Stimulated activated CD8-positive, alpha-beta memory T cell treated with anti-CD3 and anti-CD28 coated beads, Interleukin-15, amount 100 ng/mL, for 24 hours (primary cell): ENCODE data around the gene NCF2.
"Not testable (repeated sequence)": the region's sequence is repeated elsewhere in the genome, so short reads cannot be mapped to it uniquely, and the experiment has no call there.

Experiments used
- DNase-seq: peaks from one replicate; pipeline ENCODE4 v3.0.0-alpha.2; 2020; ENCODE audit warnings: low read depth

NCF2 gene, protein sequence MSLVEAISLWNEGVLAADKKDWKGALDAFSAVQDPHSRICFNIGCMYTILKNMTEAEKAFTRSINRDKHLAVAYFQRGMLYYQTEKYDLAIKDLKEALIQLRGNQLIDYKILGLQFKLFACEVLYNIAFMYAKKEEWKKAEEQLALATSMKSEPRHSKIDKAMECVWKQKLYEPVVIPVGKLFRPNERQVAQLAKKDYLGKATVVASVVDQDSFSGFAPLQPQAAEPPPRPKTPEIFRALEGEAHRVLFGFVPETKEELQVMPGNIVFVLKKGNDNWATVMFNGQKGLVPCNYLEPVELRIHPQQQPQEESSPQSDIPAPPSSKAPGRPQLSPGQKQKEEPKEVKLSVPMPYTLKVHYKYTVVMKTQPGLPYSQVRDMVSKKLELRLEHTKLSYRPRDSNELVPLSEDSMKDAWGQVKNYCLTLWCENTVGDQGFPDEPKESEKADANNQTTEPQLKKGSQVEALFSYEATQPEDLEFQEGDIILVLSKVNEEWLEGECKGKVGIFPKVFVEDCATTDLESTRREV

DNA sequence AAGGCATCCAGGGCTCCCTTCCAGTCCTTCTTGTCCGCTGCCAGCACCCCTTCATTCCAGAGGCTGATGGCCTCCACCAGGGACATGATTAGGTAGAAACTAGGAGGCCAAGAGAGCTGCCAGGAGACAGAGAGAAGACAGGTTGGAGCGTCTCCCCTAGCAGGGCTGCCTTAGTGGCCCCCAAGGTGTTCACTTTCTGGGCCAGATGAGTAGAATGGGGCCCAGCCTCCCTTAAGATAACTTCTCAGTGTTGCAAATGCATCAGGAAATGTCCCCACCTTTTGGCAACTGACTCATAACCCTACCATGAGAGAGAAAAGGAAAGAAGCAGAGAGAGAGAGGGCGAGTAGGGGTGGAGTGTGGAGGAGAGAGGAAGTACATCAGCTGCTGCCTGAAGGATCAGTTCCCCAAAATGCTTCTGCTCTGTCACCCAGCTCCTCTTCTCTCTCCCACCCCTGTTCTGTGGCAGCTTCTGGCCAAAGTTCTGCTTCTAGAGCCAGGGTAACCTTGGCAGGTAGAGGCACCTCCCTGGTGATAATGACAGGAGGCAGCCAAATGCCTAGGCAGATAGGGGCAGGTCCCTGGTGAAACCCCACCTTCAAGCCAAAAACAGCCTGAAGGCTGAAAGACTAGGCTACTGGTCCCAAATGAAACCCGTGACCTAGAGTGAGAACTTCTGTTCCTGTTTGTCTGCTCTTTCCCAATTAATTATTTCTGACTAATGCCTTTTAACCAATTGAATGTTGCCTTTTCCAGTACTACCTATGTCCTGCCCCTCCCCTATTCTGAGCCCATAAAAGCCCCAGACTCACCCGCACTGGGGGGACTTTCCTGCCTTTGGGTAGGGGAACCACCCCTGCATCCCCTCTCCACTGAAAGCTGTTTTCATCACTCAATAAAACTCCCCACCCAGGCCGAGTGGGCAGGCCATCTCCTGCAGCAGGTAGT is at the start of gene NCF2:
Gene NCF2, minus strand, starts transcription at position 216 of the 948 bp plus-strand sequence. Its CDS starts 130 bp downstream, at position 86.
- DNase-seq, result no peak

DNA sequence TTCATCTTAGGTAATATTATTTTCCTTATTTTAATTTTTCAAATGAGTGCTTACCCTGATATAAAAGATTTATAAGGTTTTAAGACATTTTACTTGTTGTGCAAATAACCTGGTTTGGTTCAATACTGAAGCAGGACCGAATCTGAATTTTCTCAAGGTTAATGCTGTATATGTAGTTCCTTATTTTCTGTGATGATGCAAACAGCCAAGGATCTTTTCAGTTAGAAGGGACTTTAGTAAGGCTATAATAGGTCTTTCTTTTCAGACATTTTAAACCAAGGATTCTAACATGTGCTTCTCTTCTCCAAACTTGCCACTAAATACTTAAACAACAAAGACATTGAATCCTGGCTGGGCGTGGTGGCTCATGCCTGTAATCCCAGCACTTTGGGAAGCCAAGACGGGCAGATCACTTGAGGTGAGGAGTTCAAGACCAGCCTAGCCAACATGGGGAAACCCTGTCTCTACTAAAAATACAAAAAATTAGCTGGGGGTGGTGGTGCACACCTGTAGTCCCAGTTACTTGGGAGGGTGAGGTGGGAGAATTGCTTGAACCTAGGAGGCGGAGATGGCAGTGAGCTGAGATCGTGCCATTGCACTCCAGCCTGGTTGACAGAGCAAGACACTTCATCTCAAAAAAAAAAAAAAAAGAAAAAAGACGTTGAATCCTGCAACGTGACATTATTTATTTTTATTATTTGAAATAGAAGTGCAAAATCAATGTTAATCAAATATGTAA is 48.6 kb upstream of the NCF2 start:
- no peak for DNase-seq

DNA sequence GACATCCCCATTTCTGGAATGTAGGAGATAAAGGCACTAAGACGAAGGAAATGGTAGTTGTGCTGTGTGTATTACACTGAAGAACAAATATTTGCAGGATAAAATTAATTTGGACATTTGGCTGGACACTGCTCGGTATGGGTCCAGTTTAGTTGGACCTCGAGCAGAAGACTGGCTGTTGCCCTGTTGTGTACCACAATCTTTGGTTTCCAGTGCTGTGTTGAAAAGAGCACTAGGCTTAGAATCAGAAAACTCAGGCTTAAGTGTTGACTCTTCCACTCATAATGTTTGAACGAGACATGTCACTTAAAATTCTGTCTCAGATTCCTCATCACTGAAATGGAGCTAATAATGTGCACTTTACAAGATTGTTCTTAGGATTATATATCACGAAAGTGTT is 46.5 kb upstream of the NCF2 start:
- no peak for DNase-seq

DNA sequence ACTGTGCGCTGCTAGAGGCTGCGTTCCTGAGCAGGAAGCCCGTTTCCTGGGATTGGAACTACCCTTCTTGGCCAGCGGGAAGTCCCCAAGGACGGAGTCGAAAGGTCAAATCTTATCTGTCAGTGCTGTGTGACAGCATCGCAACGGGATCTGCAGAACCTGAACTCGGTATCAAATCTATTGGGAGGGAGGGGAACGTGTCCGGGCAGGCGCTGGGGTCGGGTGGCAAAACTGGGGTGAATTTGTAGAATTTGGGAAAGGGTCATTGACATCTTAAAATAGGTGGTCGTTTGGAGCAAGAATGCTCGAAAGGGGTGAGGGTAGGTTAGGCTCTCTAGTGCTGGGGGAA is 46.0 kb upstream of the NCF2 start:
- DNase-seq, result no peak

DNA sequence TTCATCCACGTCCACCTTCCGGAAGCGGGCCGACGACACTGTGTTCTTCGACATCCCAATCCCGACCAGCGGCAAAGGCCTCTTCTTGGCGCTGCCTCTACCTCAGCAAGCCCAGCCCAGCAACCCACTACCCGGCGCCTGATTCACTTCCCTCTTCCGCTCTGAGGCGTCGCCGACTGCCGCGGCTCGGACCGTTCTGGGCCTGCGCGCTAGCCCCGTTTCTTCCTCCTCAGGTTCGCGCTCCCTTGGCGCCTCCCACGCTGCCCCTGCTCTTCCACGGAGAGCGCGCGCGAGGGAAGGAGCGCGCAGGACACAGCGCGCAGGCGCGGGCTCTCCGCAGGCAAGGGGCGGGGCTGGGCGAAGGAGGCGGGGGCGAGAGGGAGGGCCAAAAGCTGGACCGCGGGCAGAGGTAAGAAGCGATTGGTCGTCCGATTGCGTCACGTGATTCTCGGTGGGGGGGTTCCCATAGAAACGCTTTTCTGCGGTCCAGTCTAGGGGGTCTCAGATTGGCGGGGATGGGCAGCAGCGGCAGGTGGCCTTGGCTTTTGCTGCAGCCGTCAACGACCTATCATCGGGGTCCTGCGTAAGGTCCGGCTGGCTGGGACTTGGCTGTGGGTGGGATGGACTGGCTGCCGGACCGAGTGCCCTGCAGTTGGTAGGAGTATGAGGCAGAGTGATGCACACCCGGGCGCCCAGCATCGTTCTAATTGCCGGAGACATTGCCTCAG is 45.5 kb upstream of the NCF2 start, which contains the start of gene ARPC5:
Gene ARPC5, minus strand, starts transcription at position 178 of the 728 bp plus-strand sequence. Its CDS starts 124 bp downstream, at position 54.
- peak; percentile 88 for DNase-seq

DNA sequence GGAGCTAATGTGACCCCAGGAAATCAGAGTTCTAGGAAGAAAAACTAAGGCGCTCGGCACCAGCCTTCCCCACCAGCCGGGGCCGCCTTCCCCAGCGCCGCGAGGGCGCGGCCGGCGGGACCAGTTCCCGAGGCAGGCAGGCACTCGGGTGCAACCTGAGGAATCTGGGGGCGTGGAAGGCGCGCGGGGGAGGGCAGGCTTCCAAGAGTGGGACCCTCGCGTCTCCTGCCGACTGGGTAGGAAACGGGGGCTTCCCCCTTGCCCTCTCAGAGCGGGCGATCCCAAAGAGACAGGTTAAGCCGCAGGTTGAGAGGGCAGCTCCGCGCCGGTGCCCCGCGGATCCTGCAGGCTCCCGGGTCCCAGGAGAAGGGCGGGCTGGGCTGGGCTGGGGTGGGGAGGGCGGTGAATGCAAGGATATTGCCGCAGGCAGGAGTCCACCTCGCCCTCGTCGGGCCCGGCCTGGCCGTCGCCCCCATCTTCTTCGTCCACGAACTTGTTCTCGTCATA is 44.9 kb upstream of the NCF2 start:
- DNase-seq, result no peak

GRCh38 chr1:183634429-183635065 is 44.3 kb upstream of the NCF2 start:
- DNase-seq, result no peak

DNA sequence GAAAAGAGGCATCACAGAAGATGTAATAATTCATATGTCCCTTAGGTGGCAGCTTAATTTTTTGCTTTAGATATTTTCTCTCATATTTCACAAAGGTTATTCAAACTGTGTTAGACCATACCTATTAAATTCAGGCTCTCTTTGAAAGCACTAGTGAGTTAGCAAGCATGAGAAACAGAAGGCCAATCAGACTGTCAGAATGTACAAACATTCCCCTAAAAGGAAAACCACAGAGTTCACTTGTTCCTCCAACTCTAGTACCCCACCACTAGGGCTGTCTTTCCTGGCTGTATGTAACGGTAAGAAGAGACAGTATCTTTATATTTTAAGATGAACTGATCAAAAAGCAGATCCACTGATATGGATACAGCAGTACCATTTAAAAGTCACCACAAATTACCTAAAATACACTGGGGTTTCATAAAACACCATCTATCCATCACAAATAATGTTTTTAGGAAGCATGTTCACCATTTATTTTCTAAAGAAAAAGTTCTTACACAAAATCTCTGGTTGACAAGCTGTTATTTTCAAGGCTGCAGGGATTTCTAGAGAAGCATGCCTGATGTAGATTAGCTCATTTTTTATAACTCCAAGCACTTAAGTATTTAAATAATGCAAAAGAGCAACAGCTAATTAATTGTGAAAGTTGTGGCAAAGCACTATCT is 43.6 kb upstream of the NCF2 start:
- DNase-seq, result no peak

DNA sequence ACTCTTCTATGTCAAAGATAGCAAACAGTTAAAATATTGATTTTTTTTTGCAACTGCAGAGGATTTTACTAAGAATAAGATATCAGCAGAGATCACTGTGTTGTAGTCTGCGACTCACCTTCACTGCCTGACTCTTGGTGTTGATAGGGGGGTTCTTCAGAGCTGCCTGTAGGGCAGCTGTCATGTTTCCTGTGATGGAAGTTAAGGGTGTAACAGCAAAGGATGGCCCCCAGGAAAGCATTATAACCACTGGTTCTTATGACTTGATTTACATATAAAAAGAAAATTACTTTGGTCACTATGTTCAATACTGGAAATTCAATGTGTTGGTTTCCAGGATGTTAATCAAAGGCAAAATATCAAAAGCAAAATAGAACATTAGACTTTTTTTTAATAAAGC is 42.7 kb upstream of the NCF2 start:
- DNase-seq, result no peak

DNA sequence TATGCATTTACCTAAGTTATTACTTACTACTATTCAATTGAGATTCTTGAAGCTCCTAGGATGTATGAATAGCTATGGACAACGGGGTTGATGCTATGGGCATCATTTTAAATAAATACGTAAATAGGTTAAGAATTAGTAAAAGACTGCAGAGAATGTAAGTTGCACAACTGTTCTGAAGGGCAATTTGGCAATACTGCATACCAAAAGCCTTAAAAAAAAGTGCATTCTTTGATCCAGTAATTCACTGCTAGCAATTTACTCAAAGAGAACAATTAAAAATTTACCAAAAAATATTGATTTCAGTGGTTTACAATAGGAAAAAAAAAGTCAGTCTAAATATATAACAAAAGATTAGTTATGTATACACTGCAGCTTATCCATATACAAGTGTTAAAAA is 41.9 kb upstream of the NCF2 start:
- DNase-seq, result no peak

GRCh38 chr1:183630748-183631147 is 40.5 kb upstream of the NCF2 start:
- no peak for DNase-seq

DNA sequence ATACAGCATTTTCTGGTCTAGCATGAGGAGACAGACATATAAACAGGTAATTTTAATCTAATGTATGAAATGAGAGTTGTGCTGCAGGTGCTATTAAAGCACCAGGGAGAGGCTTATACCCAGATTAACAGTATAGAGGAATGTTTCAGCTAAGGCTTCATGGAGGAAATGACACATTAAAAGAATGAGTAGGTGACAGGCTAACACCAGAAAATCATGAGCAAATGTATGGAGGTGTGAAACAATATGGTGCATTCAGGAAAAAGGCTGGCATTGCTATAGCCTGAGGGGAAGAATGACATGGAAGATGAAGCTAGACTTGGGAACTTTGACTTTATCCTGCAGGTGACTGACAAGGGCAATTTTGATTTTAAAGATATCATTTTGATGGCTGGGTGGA is 38.3 kb upstream of the NCF2 start:
- no peak for DNase-seq

- DNase-seq, result not testable (repeated sequence)
Observed at GRCh38 chr1:183626236-183626635, 36.0 kb upstream of the NCF2 start.

GRCh38 chr1:183622884-183623785 is 32.9 kb upstream of the NCF2 start:
- DNase-seq, result no peak

GRCh38 chr1:183622013-183622412 is 31.8 kb upstream of the NCF2 start:
- DNase-seq, result no peak

DNA sequence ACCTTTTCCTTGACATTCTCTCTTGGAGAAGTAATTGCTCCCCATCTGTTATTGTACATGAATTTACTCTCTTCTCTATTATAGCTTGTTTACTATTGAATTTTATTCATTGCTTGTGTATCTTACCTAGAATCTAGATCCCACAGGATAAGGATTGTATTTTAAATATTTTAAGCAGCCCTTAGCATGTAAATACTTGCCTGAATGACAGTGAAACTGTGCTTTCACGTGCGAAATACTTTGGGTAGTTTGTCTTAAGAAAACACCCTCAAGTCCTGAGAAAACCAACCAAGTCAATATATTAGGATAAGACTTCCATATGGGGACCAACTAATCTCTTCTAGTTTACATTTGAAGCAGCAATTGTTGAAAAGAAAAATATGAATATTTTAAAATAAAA is 30.1 kb upstream of the NCF2 start:
- DNase-seq, result no peak

- no peak for DNase-seq
Observed at GRCh38 chr1:183619781-183620180, 29.5 kb upstream of the NCF2 start.

GRCh38 chr1:183618202-183618601 is 27.9 kb upstream of the NCF2 start:
- not testable (repeated sequence) for DNase-seq

DNA sequence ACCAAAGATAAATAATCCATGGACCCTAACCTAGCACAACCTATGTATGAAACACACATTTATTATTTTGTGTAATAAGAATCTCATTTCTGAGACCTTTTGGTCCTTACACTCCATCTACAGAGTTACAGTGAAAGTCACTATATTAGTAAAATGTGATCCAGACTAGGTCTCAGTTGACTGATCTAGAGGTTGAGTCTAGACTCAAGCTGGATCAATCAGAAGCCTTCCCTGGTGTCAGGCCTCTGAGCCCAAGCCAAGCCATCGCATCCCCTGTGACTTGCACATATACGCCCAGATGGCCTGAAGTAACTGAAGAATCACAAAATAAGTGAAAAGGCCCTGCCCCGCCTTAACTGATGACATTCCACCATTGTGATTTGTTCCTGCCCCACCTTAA is 22.7 kb upstream of the NCF2 start:
- not testable (repeated sequence) for DNase-seq
